ENCODE measurements around the gene PCDHA9.
"Not testable (repeated sequence)": the region's sequence is repeated elsewhere in the genome, so short reads cannot be mapped to it uniquely, and the experiment has no call there.

The PCDHA9 gene, protein sequence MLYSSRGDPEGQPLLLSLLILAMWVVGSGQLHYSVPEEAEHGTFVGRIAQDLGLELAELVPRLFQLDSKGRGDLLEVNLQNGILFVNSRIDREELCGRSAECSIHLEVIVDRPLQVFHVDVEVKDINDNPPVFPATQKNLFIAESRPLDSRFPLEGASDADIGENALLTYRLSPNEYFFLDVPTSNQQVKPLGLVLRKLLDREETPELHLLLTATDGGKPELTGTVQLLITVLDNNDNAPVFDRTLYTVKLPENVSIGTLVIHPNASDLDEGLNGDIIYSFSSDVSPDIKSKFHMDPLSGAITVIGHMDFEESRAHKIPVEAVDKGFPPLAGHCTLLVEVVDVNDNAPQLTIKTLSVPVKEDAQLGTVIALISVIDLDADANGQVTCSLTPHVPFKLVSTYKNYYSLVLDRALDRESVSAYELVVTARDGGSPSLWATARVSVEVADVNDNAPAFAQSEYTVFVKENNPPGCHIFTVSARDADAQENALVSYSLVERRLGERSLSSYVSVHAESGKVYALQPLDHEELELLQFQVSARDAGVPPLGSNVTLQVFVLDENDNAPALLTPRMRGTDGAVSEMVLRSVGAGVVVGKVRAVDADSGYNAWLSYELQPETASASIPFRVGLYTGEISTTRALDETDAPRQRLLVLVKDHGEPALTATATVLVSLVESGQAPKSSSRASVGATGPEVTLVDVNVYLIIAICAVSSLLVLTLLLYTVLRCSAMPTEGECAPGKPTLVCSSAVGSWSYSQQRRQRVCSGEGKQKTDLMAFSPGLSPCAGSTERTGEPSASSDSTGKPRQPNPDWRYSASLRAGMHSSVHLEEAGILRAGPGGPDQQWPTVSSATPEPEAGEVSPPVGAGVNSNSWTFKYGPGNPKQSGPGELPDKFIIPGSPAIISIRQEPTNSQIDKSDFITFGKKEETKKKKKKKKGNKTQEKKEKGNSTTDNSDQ

DNA sequence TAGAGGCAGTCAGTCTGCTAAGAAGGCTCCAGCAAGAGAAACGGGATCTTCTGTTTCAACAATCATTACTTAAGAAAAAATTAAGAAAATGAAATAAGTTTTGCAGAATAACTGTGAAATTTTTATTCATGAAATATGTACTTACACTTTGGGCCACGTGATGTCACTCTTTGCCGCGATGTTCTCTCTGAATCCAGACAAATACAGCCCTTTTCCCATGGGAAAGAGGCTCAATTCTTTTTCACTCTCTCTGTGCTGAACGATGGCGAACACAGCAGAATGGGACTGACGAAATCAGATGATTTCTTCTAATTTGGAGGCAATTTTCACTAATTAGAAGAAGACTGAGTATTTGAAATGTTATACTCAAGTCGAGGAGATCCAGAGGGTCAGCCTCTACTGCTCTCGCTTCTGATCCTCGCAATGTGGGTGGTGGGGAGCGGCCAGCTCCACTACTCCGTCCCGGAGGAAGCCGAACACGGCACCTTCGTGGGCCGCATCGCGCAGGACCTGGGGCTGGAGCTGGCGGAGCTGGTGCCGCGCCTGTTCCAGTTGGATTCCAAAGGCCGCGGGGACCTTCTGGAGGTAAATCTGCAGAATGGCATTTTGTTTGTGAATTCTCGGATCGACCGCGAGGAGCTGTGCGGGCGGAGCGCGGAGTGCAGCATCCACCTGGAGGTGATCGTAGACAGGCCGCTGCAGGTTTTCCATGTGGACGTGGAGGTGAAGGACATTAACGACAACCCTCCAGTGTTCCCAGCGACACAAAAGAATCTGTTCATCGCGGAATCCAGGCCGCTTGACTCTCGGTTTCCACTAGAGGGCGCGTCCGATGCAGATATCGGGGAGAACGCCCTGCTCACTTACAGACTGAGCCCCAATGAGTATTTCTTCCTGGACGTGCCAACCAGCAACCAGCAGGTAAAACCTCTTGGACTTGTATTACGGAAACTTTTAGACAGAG, at the start of gene PCDHA9:
Gene PCDHA9, plus strand, starts transcription at position 244 of the 964 bp plus-strand sequence. Its CDS starts 114 bp downstream, at position 358.
- not testable (repeated sequence) for DNase-seq (ENCODE audit: low read depth); H3K4me3 ChIP-seq (ENCODE audit: low read length)

DNA sequence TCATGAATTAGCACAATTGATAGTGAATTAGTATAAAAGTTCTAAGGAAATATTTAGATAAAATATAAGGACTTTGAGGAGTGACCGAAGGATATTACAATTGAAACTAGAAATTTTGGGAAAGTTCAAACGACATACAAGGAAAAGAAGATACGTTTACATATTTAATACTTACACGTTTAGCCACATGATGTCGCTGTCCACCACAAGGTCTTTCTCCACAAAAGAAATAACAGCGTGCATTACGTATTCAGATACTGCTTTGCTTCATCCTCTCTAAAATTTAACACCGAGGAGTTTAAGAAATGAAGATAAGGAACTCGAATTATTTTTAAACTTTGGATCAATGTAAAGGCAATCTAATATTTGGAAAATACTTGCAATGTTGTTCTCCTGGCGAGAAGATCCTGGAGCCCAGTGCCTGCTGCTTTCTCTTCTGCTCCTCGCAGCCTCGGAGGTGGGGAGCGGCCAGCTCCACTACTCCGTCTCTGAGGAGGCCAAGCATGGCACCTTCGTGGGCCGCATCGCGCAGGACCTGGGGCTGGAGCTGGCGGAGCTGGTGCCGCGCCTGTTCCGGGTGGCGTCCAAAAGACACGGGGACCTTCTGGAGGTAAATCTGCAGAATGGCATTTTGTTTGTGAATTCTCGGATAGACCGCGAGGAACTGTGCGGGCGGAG, 47.2 kb upstream of the PCDHA9 start, which contains the start of gene PCDHA3:
Gene PCDHA3, plus strand, starts transcription at position 242 of the 678 bp plus-strand sequence.
- no peak within 1 kb of the TSS for H3K4me3 ChIP-seq (ENCODE audit: low read length)
- peak; percentile 10 for DNase-seq (ENCODE audit: low read depth)
- TF ChIP-seq, protein P1, sequence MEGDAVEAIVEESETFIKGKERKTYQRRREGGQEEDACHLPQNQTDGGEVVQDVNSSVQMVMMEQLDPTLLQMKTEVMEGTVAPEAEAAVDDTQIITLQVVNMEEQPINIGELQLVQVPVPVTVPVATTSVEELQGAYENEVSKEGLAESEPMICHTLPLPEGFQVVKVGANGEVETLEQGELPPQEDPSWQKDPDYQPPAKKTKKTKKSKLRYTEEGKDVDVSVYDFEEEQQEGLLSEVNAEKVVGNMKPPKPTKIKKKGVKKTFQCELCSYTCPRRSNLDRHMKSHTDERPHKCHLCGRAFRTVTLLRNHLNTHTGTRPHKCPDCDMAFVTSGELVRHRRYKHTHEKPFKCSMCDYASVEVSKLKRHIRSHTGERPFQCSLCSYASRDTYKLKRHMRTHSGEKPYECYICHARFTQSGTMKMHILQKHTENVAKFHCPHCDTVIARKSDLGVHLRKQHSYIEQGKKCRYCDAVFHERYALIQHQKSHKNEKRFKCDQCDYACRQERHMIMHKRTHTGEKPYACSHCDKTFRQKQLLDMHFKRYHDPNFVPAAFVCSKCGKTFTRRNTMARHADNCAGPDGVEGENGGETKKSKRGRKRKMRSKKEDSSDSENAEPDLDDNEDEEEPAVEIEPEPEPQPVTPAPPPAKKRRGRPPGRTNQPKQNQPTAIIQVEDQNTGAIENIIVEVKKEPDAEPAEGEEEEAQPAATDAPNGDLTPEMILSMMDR (IDR thresholded peaks at IDR 0.05; ENCODE audit: insufficient read depth, low read depth, low read length, missing control alignments) = no peak

DNA sequence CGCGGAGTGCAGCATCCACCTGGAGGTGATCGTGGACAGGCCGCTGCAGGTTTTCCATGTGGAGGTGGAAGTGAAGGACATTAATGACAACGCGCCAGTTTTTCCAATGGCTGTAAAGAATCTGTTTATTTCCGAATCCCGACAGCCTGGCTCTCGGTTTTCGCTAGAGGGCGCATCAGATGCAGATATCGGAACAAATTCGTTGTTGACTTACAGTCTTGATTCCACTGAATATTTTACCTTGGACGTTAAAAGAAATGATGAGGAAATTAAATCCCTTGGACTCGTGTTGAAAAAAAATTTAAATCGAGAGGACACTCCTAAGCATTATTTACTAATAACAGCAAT, 46.7 kb upstream of the PCDHA9 start:
- DNase-seq (ENCODE audit: low read depth) = no peak
- H3K4me3 ChIP-seq (ENCODE audit: low read length) = no peak overlapping the region
- TF ChIP-seq, protein P1 (IDR thresholded peaks at IDR 0.05; ENCODE audit: insufficient read depth, low read depth, low read length, missing control alignments) = no peak

DNA sequence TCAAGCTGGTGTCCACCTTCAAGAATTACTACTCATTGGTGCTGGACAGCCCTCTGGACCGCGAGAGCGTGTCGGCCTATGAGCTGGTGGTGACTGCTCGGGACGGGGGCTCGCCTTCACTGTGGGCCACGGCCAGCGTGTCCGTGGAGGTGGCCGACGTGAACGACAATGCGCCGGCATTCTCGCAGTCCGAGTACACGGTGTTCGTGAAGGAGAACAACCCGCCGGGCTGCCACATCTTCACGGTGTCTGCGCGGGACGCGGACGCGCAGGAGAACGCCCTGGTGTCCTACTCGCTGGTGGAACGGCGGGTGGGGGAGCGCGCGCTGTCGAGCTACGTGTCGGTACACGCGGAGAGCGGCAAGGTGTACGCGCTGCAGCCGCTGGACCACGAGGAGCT, 45.8 kb upstream of the PCDHA9 start:
- not testable (repeated sequence) for H3K4me3 ChIP-seq (ENCODE audit: low read length); DNase-seq (ENCODE audit: low read depth)

DNA sequence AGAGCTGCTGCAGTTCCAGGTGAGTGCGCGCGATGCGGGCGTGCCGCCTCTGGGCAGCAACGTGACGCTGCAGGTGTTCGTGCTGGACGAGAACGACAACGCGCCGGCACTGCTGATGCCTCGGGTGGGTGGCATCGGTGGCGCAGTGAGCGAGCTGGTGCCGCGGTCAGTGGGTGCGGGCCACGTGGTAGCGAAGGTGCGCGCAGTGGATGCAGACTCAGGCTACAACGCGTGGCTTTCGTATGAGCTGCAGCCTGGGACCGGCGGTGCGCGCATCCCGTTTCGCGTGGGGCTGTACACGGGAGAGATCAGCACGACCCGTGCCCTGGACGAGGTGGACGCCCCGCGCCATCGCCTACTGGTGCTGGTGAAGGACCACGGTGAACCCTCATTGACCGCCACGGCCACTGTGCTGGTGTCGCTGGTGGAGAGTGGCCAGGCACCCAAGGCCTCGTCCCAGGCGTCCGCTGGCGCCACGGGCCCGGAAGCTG, 45.4 kb upstream of the PCDHA9 start:
- TF ChIP-seq, protein P1 (IDR thresholded peaks at IDR 0.05; ENCODE audit: insufficient read depth, low read depth, low read length, missing control alignments) = no peak
- no peak overlapping the region for H3K4me3 ChIP-seq (ENCODE audit: low read length)
- DNase-seq (ENCODE audit: low read depth) = no peak

DNA sequence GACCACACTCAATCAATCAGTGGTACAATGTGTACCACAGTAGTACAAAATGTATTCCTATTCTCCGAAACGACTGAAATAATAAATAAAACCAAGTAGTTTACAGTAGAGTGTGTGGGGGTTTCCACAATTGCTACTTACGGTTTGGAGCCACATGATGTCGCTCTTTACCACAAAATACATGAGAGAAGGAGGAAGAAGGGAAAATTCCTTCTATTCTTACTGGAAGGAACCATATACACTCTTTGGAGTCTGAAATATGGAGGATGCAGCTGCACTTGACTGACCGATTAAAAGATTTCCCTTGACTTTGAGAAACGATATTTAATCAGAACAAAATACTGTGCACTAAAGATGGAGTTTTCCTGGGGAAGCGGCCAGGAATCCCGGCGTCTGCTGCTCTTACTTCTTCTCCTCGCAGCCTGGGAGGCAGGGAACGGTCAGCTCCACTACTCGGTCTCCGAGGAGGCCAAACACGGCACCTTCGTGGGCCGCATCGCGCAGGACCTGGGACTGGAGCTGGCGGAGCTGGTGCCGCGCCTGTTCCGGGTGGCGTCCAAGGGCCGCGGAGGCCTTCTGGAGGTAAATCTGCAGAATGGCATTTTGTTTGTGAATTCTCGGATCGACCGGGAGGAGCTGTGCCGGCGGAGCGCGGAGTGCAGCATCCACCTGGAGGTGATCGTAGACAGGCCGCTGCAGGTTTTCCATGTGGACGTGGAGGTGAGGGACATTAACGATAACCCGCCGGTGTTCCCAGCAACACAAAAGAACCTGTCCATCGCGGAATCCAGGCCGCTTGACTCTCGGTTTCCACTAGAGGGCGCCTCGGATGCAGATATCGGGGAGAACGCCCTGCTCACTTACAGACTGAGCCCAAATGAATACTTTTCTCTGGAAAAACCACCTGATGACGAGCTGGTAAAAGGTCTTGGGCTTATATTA, 41.1 kb upstream of the PCDHA9 start, which contains the start of gene PCDHA4:
Gene PCDHA4, plus strand, starts transcription at position 235 of the 942 bp plus-strand sequence.
- no peak for DNase-seq (ENCODE audit: low read depth)
- TF ChIP-seq, protein P1 (IDR thresholded peaks at IDR 0.05; ENCODE audit: insufficient read depth, low read depth, low read length, missing control alignments) = peak; percentile 4

DNA sequence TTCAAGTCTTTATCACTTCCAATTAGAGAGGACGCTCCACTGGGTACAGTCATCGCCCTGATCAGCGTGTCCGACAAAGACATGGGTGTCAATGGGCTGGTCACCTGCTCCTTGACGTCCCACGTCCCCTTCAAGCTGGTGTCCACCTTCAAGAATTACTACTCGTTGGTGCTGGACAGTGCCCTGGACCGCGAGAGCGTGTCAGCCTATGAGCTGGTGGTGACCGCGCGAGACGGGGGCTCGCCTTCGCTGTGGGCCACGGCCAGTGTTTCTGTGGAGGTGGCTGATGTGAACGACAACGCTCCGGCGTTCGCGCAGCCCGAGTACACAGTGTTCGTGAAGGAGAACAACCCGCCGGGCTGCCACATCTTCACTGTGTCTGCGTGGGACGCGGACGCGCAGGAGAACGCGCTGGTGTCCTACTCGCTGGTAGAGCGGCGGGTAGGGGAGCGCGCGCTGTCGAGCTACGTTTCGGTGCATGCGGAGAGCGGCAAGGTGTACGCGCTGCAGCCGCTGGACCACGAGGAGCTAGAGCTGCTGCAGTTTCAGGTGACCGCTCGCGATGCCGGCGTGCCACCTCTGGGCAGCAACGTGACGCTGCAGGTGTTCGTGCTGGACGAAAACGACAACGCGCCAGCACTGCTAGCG, 39.8 kb upstream of the PCDHA9 start:
- DNase-seq (ENCODE audit: low read depth); H3K4me3 ChIP-seq (ENCODE audit: low read length): not testable (repeated sequence)

More for the DNA sequence above, 41.1 kb upstream of the PCDHA9 start, which contains the start of gene PCDHA4:
- no peak within 1 kb of the TSS for H3K4me3 ChIP-seq (ENCODE audit: low read length)

Data from epithelial cell of esophagus (primary cell).